Endothelial cell of umbilical vein (primary cell): Measurements from ENCODE around the gene PRR36. TPM values are rescaled to one million over a fixed set of nuclear protein-coding genes. Genes with fewer than 3 reads are reported as not detected.

Experiments
- BruUV-seq: library from RNA; stranded (reverse); fragments of 400-500 nt; replicated peaks from 2 replicates; lab custom pipeline; 2021; lab: Mats Ljungman, UMichigan
- CTCF ChIA-PET: fragments of 300-600, 350-600 bp; sonication (Branson Sonifier 250); formaldehyde crosslinking; loops from one replicate; lab custom pipeline; 2021; ENCODE audit warnings: antibody characterized with exemption, inconsistent platforms; lab: Charles Lee
- POLR2A ChIA-PET: fragments of 300-600, 350-600 bp; sonication (Branson Sonifier 250); formaldehyde crosslinking; loops from one replicate; lab custom pipeline; 2021; ENCODE audit warnings: antibody characterized with exemption, inconsistent platforms; lab: Charles Lee
- DNase-seq: peaks from one replicate; pipeline ENCODE4 v3.0.0-alpha.2; 2011; ENCODE audit warnings: low read depth, low spot score
- FAIRE-seq: peaks from 2 replicates; lab custom pipeline; 2011; peaks lifted over from hg19 to GRCh38; lab: Jason Lieb, UNC
- H2AFZ ChIP-seq: 2 replicates; pipeline ENCODE4 v1.6.0; 2012; ENCODE audit warnings: low read depth, low read length, control low read depth, inconsistent platforms
- H3K27ac ChIP-seq: 2 replicates; pipeline ENCODE4 v1.5.1; 2011; ENCODE audit warnings: low read depth, mild to moderate bottlenecking, control low read depth, low read length, moderate library complexity; ENCODE audit not compliant: insufficient read depth
- H3K27me3 ChIP-seq, 2 experiments: 2 replicates each; pipeline versions ENCODE4 v1.6.0 to v1.6.1; 2011; ENCODE audit warnings: low read length in 2 of 2, mixed read lengths in 1 of 2; ENCODE audit not compliant: control insufficient read depth in 2 of 2, insufficient read depth in 2 of 2
- H3K36me3 ChIP-seq, 2 experiments: 2 replicates in 1 of 2; 3 replicates in 1 of 2; pipeline ENCODE4 v1.5.1; 2011; ENCODE audit warnings: low read length in 2 of 2, mild to moderate bottlenecking in 1 of 2, moderate library complexity in 1 of 2; ENCODE audit not compliant: control insufficient read depth in 2 of 2, insufficient read depth in 2 of 2; ENCODE audit errors: extremely low read depth in 1 of 2
- H3K4me1 ChIP-seq: 3 replicates; pipeline ENCODE4 v1.5.1; 2011; ENCODE audit warnings: mild to moderate bottlenecking, low read length; ENCODE audit not compliant: control insufficient read depth, insufficient read depth; ENCODE audit errors: extremely low read depth
- H3K4me2 ChIP-seq: 2 replicates; pipeline ENCODE4 v1.6.1; 2011; ENCODE audit warnings: low read length, control low read depth, mixed read lengths; ENCODE audit not compliant: insufficient read depth
- H3K4me3 ChIP-seq, 3 experiments: fragments of 200-600 bp in 1 of 3; sonication (generic), shearing (Covaris generic) in 1 of 3; replicated peaks in 1 of 3; 2 replicates each; pipeline ENCODE4 v1.5.1; 2011 to 2016; ENCODE audit warnings: control low read depth in 3 of 3, low read length in 3 of 3, mild to moderate bottlenecking in 2 of 3, inconsistent platforms in 1 of 3, low read depth in 1 of 3, moderate library complexity in 1 of 3; ENCODE audit not compliant: insufficient read depth in 1 of 3
- H3K79me2 ChIP-seq: 2 replicates; pipeline ENCODE4 v1.6.0; 2012; ENCODE audit warnings: low read length, inconsistent platforms; ENCODE audit not compliant: control insufficient read depth, insufficient read depth
- H3K9ac ChIP-seq: replicated peaks from 2 replicates; pipeline ENCODE3; 2011; ENCODE audit warnings: low read length, control low read depth; ENCODE audit not compliant: insufficient read depth; ENCODE audit errors: extremely low read depth
- H3K9me1 ChIP-seq: replicated peaks from 3 replicates; pipeline ENCODE4 v1.6.0; 2011; ENCODE audit warnings: mild to moderate bottlenecking, low read length; ENCODE audit not compliant: control insufficient read depth, insufficient read depth; ENCODE audit errors: extremely low read depth
- H3K9me3 ChIP-seq: replicated peaks from 2 replicates; pipeline ENCODE4 v1.5.1; 2012; ENCODE audit warnings: low read length, inconsistent platforms; ENCODE audit not compliant: control insufficient read depth, insufficient read depth
- H4K20me1 ChIP-seq: replicated peaks from 2 replicates; pipeline ENCODE3; 2011; ENCODE audit warnings: mild to moderate bottlenecking, low read length; ENCODE audit not compliant: control insufficient read depth, insufficient read depth; ENCODE audit errors: extremely low read depth
- EZH2 ChIP-seq: IDR thresholded peaks from 2 replicates; pipeline ENCODE4 v1.6.1; 2012; ENCODE audit warnings: borderline replicate concordance, low read depth, mild to moderate bottlenecking, moderate library complexity, low read length, inconsistent platforms; ENCODE audit not compliant: severe bottlenecking
- FOS ChIP-seq: IDR thresholded peaks from 2 replicates; pipeline ENCODE4 v1.6.1; 2011; ENCODE audit warnings: mild to moderate bottlenecking, low read length, moderate library complexity, borderline replicate concordance; ENCODE audit not compliant: insufficient read depth
- JUN ChIP-seq: IDR thresholded peaks from 2 replicates; pipeline ENCODE4 v1.6.1; 2011; ENCODE audit warnings: borderline replicate concordance, low read depth; ENCODE audit not compliant: insufficient read length, insufficient read depth
- POLR2AphosphoS5 ChIP-seq: IDR thresholded peaks from 2 replicates; pipeline ENCODE4 v1.6.1; 2012; ENCODE audit warnings: low read depth, mild to moderate bottlenecking, control low read depth, low read length, moderate library complexity; ENCODE audit not compliant: insufficient read depth
- dilution Hi-C: fragments of 300-500 bp; cut with MboI; formaldehyde crosslinking; loops from one replicate; pipeline ENCODE4 v1.15.0; 2019; ENCODE audit warnings: low sequenced_read_pairs; ENCODE audit not compliant: extremely low pct_ligation_motif_present
- intact Hi-C: fragments of 100-400 bp; cut with micrococcal nuclease; formaldehyde crosslinking; loops from one replicate; pipeline ENCODE4 v1.10.0; 2022
- polyA plus RNA-seq, 4 experiments: library from polyadenylated mRNA; depleted of rRNA in 3 of 4; stranded (reverse) in 3 of 4; unstranded in 1 of 4; fragments of >200 nt; gene quantifications; 2 replicates each; pipeline versions ENCODE4 v1.2.1 to v1.2.3, GENCODE V29; 2011 to 2012; ENCODE audit warnings: missing spikeins in 1 of 4
- total RNA-seq: library from RNA; stranded (reverse); gene quantifications from 2 replicates; pipeline ENCODE4 v1.2.3, GENCODE V29; 2021
- TF ChIP-seq, protein P1 (sequence below), 2 donors: IDR thresholded peaks; 1 replicate in 1 of 2; 2 replicates in 1 of 2; pipeline ENCODE4 v1.5.1; 2011; ENCODE audit warnings: low read length in 2 of 2, mild to moderate bottlenecking in 2 of 2, moderate library complexity in 2 of 2, control low read depth in 1 of 2, inconsistent platforms in 1 of 2, low read depth in 1 of 2; ENCODE audit not compliant: insufficient read depth in 1 of 2; ENCODE audit errors: extremely low read depth in 1 of 2

PRR36 gene
- total and polyA plus RNA-seq, 2 donors (not counting 3 experiments of a cell fraction or from before 2014, with no cell fraction given), result not detected

- ChIA-PET POLR2A (interaction anchor here (0.6 kb wide), 1 partner anchor 472 kb away, joined by 3 read pairs; no protein-coding TSS in a partner anchor), CTCF (interaction anchor here (1.0 kb wide), 2 partner anchors 11 to 12 kb away, joined by 3 read pairs; no protein-coding TSS in a partner anchor)
- FAIRE-seq (no peak), DNase-seq (no peak)
- dilution Hi-C loops (no loop called here), intact Hi-C loops (loop anchor here (5.0 kb wide), 1 partner anchor 43 kb away; the partner anchor contains the start of gene EVI5L)
- Histone ChIP-seq H3K4me2 (no peak overlapping the region), H3K27ac (no peak overlapping the region), H3K4me1 (no peaks in the 10 kb centered on the region), H4K20me1 (no peaks in the 10 kb centered on the region), H3K9ac (no peak overlapping the region), H2AFZ (no peak overlapping the region), H3K79me2 (no peaks in the 10 kb centered on the region), H3K27me3 (peaks cover 11 to 25% of the 10 kb centered on the region in 2 experiments), H3K9me1 (no peaks in the 10 kb centered on the region), H3K36me3 (no peaks in the 10 kb centered on the region), H3K9me3 (no peaks in the 10 kb centered on the region), H3K4me3 (no peak overlapping the region)
- BruUV-seq, result no TSS peak
- TF ChIP-seq FOS, result no peak
These were observed 695 bp upstream of the PRR36 start for GRCh38 chr19:7874897-7875273.

DNA sequence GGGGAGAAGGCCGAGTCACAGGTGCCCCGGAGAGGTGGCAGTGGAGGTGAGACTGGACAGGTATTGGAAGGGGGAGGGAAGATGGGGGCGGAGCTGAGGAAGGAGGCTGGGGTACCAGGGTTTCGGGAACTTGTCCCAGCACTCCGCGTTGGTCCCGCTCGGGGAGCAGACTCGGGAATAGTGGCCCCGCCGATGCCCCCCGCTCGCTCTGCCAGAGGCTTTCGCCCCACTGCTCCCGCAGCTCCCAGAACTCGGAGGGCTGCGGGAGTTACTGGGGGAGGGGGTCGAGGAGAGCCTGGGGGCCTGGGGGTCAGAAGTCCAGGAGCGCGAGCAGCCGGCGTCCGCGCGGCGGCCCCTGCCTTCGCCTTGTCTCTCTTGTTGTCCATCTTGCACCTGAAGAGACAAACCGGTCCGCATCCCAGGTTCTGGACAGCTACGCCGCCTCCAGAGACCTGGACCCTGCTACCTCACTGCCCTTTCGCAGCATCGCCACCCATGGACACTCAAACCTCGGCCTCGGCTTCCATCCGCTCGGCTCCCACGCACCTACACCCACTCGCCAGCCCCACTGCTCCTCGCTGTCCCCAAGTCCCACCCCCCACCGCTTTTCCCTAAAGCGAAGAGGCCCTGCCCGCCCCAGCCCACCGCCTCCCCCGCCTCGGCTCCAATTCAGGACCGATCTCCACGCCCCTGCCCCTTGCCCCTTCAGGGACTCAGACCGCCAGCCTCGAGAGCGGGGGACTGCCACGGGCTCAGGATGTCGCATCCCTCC is 700 bp downstream of the PRR36 start:
- FAIRE-seq, result no peak
- dilution Hi-C loops, result no loop called here
- H3K4me2 ChIP-seq, result no peak overlapping the region

More for the DNA sequence above, 700 bp downstream of the PRR36 start:
- H2AFZ ChIP-seq, result no peak overlapping the region
- peaks cover 11 to 25% of the 10 kb centered on the region in 2 experiments for H3K27me3 ChIP-seq
- DNase-seq, result no peak
- H3K9me3 ChIP-seq, result no peaks in the 10 kb centered on the region
- H3K4me3 ChIP-seq, result no peak overlapping the region
- intact Hi-C loops, result loop anchor here (5.0 kb wide), 1 partner anchor 41 kb away; the partner anchor contains the start of gene EVI5L
- no peaks in the 10 kb centered on the region for H3K9me1 ChIP-seq
- H3K79me2 ChIP-seq, result no peaks in the 10 kb centered on the region
- ChIA-PET CTCF (no interaction called here), POLR2A (no interaction called here)
- no peaks in the 10 kb centered on the region for H4K20me1 ChIP-seq
- no TSS peak for BruUV-seq
- no peak overlapping the region for H3K9ac ChIP-seq
- no peak overlapping the region for H3K27ac ChIP-seq
- H3K4me1 ChIP-seq, result peaks cover 5% of the 10 kb centered on the region
- H3K36me3 ChIP-seq, result no peaks in the 10 kb centered on the region
- TF ChIP-seq JUN (no peak), POLR2AphosphoS5 (no peak), EZH2 (peak; percentile 28)
- TF ChIP-seq, protein P1, sequence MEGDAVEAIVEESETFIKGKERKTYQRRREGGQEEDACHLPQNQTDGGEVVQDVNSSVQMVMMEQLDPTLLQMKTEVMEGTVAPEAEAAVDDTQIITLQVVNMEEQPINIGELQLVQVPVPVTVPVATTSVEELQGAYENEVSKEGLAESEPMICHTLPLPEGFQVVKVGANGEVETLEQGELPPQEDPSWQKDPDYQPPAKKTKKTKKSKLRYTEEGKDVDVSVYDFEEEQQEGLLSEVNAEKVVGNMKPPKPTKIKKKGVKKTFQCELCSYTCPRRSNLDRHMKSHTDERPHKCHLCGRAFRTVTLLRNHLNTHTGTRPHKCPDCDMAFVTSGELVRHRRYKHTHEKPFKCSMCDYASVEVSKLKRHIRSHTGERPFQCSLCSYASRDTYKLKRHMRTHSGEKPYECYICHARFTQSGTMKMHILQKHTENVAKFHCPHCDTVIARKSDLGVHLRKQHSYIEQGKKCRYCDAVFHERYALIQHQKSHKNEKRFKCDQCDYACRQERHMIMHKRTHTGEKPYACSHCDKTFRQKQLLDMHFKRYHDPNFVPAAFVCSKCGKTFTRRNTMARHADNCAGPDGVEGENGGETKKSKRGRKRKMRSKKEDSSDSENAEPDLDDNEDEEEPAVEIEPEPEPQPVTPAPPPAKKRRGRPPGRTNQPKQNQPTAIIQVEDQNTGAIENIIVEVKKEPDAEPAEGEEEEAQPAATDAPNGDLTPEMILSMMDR (IDR thresholded peaks at IDR 0.05; ENCODE audit: extremely low read depth in 1 of 2, insufficient read depth in 1 of 2, low read depth in 1 of 2, low read length in 2 of 2), result no peak
